NCI-H2081 (cell line): ENCODE results near the gene HBG2.
A peak's percentile ranks its signal among the peaks of the same experiment; 100 is the strongest.
"Not testable (repeated sequence)": the region's sequence is repeated elsewhere in the genome, so short reads cannot be mapped to it uniquely, and the experiment has no call there.

Experiments
- DNase-seq, 2 experiments: peaks; one replicate each; lab custom pipeline; 2025; lab: John Stamatoyannopoulos, UW

The HBG2 gene

DNA sequence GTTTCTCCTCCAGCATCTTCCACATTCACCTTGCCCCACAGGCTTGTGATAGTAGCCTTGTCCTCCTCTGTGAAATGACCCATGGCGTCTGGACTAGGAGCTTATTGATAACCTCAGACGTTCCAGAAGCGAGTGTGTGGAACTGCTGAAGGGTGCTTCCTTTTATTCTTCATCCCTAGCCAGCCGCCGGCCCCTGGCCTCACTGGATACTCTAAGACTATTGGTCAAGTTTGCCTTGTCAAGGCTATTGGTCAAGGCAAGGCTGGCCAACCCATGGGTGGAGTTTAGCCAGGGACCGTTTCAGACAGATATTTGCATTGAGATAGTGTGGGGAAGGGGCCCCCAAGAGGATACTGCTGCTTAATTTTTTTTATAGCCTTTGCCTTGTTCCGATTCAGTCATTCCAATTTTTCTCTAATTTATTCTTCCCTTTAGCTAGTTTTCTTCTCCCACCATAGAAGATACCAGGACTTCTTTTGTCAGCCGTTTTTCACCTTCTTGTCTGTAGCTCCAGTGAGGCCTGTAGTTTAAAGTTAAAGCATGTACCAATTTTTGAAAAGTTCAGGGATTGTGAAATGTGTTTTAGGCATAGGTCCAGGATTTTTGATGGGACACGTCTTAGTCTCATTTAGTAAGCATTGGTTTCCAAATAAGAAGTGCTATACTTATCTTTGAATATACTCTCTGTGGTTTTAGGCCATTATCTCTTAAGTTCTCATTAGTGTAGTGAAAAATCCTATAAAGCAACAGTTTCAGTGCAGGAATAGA is at the start of gene HBG2:
TSS of gene HBG2 (minus strand) at position 136 of the 768 bp plus-strand sequence. CDS start at position 83, 53 bp downstream.
- not testable (repeated sequence) for DNase-seq

DNA sequence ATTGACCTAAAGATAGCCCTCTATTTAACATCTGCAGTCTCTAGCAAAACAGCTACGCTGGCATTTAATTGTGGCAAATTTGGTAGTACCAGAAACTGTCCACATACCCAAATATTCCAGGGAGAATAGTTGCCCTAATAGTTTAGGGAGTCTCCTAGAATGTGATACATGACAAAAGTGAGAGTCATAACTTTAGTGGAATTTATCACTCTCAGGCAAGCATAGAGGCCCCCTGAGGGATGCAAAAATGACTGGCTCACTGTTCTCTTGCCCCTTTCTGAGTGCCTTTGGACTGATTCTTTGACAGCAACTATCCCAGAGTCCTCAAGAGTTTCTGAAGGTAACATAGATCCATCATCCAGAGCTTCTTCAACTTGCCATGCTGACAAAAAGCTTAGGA is 49.5 kb upstream of the HBG2 start:
- no peak for DNase-seq

DNA sequence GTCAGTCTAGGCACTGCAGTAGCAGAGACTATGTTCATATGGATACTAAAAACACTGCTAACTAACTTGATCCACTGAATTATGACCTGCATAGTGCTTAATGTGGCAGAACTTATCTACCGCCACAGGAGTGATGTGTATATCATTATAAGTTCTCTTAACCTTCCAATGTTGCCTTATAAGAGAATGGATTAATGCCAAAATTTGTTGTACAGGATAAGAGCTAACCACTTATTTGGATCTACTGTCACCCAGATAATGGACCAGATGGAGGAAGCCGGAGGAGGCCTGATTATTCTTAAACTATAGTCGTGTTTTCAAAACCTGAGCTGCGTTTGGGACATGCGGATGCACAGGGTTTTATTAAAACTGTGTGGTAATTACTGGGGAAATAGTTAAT is 49.0 kb upstream of the HBG2 start:
- no peak for DNase-seq

DNA sequence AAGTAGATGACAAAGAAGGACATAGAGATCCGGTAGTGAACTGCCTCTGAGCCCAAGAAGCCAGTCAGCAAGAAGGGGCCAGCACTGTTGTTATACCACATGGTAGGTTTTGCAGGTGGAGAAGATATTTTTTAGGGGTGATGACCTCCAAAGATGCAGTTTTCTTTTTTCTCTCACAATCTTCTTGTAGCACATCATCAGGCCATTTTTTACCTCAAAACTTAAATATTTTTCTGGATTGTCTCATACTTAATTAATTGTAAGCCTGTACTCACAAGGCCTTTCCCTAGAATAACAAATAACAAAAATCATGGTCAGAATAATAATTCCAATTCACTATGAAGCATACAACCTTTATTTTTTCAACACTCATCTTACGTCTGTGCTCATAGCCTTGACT is 47.3 kb upstream of the HBG2 start, which contains the start of gene OR51B4:
TSS of gene OR51B4 (minus strand) at position 101 of the 400 bp plus-strand sequence. CDS start at position 101, 0 bp downstream.
- no peak for DNase-seq

DNA sequence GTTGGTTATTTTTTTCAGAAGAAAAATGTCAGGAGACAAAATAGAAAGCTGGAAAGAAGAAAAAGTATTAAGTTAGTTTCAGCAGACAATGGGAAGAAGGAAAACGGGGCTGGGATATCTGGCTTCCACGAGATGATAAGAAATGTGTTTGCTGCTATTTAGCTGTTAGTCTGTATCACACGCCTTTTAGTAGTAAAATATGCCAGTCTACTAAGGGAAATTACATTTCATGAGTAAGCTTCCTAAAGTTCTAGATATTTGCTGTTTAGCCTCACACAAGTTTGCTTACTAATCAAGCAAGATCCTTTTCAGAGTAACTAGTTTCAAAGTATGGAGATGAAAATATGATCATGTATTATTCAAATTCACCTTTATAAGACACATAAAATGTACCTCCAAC is 45.7 kb upstream of the HBG2 start:
- no peak for DNase-seq

DNA sequence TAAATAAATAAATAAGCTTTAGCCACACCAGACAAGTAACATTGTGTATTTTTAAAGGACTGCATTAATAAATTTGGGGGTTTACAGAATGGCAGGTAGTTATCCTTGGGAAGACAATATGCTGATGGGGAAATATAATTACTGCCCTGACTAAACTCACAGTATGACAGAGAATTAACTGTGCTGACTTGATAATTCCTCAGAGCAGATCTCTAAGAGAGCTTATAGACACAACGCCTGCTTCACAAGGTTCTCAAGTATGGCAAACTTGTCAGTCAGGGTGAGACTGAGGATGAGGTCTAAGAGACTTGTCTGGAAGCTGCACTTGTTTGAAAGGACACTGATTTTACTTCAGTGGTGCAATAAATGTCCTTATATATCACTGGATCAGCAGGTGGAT is 43.9 kb upstream of the HBG2 start:
- no peak for DNase-seq

DNA sequence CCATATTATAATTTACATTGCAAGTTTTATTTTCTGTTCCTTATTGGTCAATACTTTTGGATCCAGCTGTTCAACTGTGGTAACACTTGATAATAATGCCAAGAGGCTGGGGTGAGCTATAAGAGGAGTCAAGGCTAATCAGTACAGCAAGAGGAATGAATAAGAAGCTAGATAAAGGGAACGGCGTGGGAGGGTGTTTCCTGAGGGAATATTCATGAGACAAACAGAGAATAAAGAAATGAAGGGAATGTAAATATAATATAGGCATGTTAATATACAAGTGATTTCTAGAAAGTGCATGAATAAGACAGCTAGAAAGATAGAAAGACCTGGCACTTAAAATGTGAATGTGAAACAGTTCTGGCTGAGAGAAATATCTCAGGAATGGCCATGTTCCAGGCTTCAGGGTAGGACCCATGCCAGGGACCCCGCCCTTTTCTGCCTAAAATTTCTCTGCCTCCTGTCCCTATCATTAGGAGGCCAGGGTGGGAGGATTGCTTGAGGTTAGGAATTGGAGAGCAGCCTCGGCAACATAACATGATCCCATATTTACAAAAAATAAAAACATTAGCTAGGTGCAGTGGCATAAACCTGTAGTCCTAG is 43.2 kb upstream of the HBG2 start:
- DNase-seq: no peak

DNA sequence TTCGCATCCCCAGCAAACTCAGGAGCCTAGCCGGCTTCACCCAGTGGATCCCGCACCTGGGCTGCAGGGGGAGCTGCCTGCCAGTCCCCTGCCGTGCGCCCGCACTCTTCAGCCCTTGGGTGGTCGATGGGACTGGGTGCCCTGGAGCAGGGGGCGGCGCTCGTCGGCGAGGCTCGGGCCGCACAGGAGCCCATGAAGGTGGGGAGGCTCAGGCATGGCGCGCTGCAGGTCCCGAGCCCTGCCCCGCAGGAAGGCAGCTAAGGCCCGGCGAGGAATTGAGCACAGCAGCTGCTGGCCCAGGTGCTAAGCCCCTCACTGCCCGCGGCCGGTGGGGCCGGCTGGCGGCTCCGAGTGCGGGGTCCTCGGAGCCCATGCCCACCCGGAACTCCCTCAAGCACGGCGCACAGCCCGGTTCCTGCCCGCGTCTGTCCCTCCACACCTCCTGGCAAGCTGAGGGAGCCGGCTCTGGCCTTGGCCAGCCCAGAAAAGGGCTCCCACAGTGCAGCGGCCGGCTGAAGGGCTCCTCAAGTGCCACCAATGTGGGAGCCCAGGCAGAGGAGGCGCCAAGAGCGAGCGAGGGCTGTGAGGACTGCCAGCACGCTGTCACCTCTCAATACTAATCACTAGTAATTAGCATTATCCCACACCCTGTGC is 39.9 kb upstream of the HBG2 start:
- DNase-seq: not testable (repeated sequence)

DNA sequence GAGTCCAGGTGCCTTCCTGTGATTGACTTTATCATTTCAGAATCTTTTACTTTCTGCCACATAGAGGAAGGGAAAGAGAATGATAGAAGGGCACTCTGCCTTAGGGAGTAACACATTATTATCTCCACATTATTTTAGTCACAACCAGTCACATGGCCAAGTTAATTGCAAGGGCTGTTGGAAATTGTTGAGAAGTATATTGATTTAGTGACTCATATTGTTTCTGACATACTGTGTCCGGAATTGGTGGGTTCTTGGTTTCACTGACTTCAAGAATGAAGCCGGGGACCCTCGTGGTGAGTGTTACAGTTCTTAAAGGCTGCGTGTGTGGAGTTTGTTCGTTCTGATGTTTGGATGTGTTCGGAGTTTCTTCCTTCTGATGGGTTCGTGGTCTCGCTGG is 38.4 kb upstream of the HBG2 start:
- DNase-seq: peak in 1 of 2 experiments; percentile 2

DNA sequence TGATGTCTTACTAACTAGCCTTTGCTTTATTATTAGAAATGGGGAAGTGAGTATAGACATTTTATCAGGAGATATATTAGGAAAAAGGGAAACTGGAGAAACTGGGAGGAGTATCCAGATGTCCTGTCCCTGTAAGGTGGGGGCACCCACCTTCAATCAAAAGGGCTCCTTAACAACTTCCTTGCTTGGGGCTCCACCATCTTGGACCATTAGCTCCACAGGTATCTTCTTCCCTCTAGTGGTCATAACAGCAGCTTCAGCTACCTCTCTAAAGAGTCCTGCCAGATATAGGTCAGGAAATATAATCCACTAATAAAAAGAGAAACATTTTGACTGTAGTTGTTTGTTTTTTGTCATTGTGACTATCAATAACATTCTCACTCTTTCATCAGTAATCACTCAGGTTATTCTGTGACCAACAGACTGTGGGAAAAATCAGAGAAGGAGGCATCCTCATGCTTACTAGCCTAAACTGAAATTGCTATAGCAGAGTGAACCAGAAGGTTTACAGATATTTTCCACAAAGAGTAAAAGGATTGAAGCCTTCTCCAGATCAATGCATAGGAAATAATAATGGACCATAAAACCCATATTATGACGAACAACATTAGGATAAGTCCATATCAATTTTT is 36.7 kb upstream of the HBG2 start:
- no peak for DNase-seq

DNA sequence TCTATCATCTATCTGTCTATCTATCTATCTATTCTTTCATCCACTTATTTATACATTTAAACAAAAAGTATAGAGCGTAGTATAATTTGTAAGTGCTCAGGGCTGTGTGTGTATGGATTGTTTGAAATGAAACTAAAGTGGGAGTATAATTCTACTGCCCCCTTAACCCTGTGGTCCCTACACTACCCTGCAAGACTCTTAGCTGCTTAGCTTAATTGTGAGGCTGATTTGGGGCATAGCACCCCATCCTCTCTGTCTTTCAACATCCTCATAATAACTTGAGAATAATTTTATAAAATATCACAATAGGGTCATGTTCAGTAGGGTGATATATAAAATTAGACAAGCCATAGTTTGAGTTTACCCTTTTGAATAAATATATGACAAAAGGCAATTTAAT is 35.5 kb upstream of the HBG2 start:
- DNase-seq: no peak

DNA sequence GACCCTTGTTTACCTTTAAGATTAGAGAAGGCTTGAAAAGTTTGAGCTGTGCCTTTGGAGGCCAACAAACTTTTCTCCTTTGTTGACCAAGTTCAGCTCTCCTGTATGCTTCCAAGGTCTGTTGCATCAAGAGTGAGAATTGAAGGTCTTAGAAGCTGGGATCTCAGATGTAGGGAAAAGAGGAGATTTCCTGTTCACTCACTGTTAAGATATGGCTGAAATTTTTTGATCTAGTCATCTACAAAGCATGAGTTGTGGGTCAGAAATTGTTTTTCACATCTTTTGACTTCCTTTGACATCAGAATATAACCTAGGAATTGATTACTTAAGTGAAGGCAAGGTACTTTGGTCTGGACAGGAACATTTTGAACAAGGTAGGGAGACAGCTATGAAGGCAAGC is 35.1 kb upstream of the HBG2 start:
- DNase-seq: no peak

DNA sequence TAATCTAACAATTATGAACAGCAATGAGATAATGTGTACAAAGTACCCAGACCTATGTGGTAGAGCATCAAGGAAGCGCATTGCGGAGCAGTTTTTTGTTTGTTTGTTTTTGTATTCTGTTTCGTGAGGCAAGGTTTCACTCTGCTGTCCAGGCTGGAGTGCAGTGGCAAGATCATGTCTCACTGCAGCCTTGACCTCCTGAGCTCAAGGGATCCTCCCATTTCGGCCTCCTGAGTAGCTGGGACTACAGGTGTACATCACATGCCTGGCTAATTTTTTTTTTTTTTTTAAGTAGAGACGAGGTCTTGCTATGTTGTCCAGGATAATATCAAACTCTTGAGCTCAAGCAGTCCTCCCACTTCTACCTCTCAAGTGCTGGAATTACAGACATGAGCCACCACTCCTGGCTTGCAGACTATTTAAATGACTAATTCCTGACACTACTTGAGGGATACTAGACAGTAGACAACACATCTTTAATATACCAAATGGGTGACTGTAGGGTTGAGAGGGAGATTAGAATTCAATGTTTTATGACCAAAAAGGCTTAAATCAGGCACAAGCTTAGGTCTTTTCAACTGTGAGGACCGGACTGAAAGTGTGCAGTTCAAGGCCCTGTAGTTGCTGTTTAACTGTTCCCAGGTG is 34.4 kb upstream of the HBG2 start:
- no peak for DNase-seq

DNA sequence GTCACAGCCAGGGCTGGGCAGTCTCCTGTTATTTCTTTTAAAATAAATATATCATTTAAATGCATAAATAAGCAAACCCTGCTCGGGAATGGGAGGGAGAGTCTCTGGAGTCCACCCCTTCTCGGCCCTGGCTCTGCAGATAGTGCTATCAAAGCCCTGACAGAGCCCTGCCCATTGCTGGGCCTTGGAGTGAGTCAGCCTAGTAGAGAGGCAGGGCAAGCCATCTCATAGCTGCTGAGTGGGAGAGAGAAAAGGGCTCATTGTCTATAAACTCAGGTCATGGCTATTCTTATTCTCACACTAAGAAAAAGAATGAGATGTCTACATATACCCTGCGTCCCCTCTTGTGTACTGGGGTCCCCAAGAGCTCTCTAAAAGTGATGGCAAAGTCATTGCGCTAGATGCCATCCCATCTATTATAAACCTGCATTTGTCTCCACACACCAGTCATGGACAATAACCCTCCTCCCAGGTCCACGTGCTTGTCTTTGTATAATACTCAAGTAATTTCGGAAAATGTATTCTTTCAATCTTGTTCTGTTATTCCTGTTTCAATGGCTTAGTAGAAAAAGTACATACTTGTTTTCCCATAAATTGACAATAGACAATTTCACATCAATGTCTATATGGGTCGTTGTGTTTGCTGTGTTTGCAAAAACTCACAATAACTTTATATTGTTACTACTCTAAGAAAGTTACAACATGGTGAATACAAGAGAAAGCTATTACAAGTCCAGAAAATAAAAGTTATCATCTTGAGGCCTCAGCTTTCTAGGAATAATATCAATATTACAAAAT is 33.7 kb upstream of the HBG2 start:
- DNase-seq: no peak

DNA sequence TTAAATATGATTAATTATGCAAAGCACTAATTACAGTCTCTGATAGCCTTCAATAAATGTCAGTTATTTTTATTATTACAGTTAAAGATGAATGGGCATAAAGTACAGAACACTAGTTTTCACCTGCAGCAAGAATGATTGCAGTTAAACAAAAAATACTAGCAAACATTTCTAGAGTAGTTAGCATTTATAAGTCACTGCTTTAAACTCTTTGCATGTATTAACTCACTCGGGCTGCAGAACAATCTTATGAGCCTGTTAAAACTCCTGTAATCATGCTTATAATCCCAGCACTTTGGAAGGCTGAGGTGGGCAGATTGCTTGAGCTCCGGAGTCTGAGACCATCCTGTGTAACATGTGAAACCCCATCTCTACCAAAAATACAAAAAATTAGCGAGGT is 32.3 kb upstream of the HBG2 start:
- DNase-seq: no peak

DNA sequence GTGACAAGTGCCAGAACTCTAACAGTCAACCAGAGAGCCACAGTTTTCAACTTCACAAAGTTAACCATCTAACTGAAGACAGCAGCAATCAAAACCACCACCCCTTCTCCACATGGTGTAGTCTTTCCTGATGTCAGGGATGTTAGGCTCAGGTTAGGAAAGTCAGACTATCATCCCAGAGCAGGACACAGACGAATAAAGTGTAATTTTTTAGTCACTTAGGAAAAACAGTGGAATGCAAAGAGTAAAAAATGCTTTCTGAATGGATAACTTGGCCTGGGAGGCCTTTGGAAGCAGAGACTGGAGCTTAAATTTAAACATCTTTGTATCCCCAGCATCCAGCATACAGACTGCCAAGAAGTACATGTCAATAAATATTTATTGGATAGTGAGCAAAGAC is 31.8 kb upstream of the HBG2 start:
- no peak for DNase-seq

DNA sequence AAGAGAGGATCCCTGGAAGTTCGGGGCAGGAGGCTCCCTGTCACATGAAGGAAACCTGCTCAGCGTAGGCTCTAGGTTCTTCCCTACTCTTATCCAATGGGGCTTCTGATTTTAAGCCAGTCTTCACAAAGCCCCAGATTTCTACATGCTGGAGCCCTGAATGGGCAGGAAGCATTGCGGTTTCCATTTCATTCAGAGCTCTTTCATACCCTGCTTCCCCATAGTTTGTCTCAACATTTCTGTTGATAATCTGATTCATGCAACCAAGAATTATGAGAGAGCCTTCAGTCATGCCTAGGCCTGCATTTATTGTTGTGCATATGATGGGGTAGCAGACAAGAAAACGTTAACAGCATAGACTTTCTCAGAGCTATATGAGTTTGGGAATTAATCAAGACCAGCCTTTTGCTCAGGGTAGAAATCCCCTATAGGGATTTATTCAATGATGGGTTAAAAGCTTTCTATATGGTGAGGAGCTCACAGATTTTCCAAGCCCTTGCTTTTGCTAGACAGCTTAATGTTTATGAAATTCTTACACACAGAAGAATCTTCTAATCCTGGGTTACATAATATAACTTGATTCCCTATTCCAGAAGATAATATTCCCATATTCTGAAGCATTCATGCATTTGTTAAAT is 31.2 kb upstream of the HBG2 start:
- DNase-seq: no peak

DNA sequence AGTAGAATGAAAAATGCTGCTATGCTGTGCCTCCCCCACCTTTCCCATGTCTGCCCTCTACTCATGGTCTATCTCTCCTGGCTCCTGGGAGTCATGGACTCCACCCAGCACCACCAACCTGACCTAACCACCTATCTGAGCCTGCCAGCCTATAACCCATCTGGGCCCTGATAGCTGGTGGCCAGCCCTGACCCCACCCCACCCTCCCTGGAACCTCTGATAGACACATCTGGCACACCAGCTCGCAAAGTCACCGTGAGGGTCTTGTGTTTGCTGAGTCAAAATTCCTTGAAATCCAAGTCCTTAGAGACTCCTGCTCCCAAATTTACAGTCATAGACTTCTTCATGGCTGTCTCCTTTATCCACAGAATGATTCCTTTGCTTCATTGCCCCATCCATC is 30.1 kb upstream of the HBG2 start:
- no peak for DNase-seq

DNA sequence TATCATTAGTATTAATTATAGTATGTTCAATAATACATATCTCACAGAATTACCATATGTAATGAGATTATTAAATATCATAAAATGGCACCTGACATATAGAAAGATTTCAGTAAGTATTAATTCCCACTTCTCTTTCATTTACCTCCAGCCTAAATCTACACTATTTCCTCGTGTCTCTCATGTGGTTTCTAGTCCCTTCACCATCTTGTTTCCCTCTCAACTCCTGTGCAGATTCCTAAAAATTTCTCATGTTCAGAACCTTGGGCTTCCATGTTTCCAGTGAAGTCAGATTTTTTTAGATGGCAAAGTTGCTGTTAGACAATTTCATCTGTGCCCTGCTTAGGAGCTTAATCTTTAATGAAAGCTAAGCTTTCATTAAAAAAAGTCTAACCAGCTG is 29.3 kb upstream of the HBG2 start:
- no peak for DNase-seq

DNA sequence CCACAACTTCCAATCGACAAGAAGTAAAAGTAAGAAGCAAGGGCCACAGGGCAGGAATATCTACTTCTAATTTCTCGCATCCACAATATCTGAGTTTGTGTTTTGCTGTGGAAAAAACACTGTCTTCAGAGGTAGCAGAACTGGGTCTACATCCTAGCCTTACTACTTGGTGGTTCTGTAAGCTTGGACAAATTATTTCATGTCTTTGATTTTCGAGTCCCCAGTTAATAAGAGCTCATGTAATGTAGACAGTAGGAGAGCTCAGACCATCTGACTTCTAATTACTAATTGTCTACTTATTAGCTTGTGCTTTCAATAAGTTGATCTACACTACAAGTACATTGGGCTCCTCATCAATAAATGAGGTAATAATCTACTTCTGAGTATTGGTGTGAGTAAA is 28.5 kb upstream of the HBG2 start:
- no peak for DNase-seq

DNA sequence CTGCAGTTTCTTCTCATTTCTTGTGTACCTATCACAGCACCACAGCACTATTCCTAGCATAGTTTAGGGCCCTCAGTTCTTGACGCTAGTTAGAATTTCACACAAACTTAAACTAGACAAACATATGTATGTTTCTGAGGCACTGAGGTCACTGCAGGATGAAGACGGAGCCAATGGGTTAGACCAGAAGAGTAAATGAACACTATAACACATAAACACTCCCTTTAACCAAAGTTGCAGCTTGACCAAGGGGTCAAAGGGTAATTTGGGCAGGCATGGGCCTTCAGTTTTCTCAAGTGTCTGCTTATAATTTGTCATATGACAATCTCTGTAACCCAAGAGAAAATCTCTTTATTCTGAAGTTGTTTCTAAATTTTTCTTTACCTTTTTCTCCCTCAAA is 28.0 kb upstream of the HBG2 start:
- DNase-seq: no peak
